H1 (cell line): ENCODE data around the gene FCRLB. TPM values are rescaled to one million over a fixed set of nuclear protein-coding genes. Genes with fewer than 3 reads are reported as not detected.

ENCODE experiments used
- CBX8 ChIP-seq: fragments of 300-800, 300-1000 bp; sonication (generic); IDR thresholded peaks from 2 replicates; pipeline ENCODE4 v1.7.1; 2016; ENCODE audit warnings: low read depth, low read length, borderline replicate concordance
- CHD2 ChIP-seq: IDR thresholded peaks from 2 replicates; pipeline ENCODE4 v1.6.1; 2012; ENCODE audit warnings: low read length, improper control_type of control experiment
- CHD7 ChIP-seq: fragments of 300-600 bp; sonication (generic); IDR thresholded peaks from 2 replicates; pipeline ENCODE4 v1.7.1; 2012; ENCODE audit warnings: low read length, moderate library complexity, mild to moderate bottlenecking, inconsistent platforms; ENCODE audit not compliant: insufficient replicate concordance
- KDM4A ChIP-seq: IDR thresholded peaks from one replicate; pipeline ENCODE4 v1.7.1; 2012; ENCODE audit warnings: low read depth, mild to moderate bottlenecking, moderate library complexity, low read length, inconsistent platforms; ENCODE audit not compliant: severe bottlenecking
- MAFK ChIP-seq: IDR thresholded peaks from 2 replicates; pipeline ENCODE4 v1.6.1; 2012; ENCODE audit warnings: low read depth, mild to moderate bottlenecking, improper control_type of control experiment, low read length
- MAX ChIP-seq: IDR thresholded peaks from 2 replicates; pipeline ENCODE4 v1.6.1; 2012; ENCODE audit warnings: inconsistent platforms
- RAD21 ChIP-seq, 2 experiments: IDR thresholded peaks in 1 of 2; conservative IDR thresholded peaks in 1 of 2; 2 replicates each; pipeline ENCODE4 v1.6.1; 2011; ENCODE audit warnings: low read depth in 2 of 2, low read length in 2 of 2, improper control_type of control experiment in 1 of 2, inconsistent platforms in 1 of 2, mild to moderate bottlenecking in 1 of 2, moderate library complexity in 1 of 2
- TAF7 ChIP-seq: optimal IDR thresholded peaks from 2 replicates; pipeline ENCODE3; 2011; ENCODE audit warnings: low read depth, mild to moderate bottlenecking, inconsistent platforms, low read length, moderate library complexity, borderline replicate concordance
- USF2 ChIP-seq: IDR thresholded peaks from 2 replicates; pipeline ENCODE4 v1.6.1; 2011; ENCODE audit warnings: low read length, improper control_type of control experiment
- ZNF274 ChIP-seq: IDR thresholded peaks from 2 replicates; pipeline ENCODE4 v1.7.0; 2012; ENCODE audit warnings: low read length, borderline replicate concordance; ENCODE audit errors: extremely low read depth
- polyA plus RNA-seq, 7 experiments: library from polyadenylated mRNA; depleted of rRNA in 3 of 7; stranded (reverse) in 5 of 7; unstranded in 2 of 7; fragments of >200 nt in 5 of 7; fragments of 200-250 nt in 2 of 7; gene quantifications; 1 replicate in 5 of 7; 2 replicates in 1 of 7; 4 replicates in 1 of 7; pipeline versions ENCODE4 v1.2.1 to v1.2.3, GENCODE V29; 2011 to 2013; ENCODE audit warnings: missing spikeins in 2 of 7, mixed read lengths in 2 of 7
- total RNA-seq: library from RNA; stranded (reverse); fragmentation: NEBNext Ultra II Directional; extraction: Animal tissue kit (Norgen Biotek cat#: 25700); gene quantifications from 2 replicates; pipeline ENCODE4 v1.2.1, GENCODE V29; 2021

Gene FCRLB
- total and polyA plus RNA-seq, 2 of the 8 experiments (the other 6 are each of a cell fraction or from before 2014, with no cell fraction given) = 0.14 to 0.24 TPM

GRCh38 chr1:161747801-161748200 lies 26.5 kb downstream of the FCRLB start (continued):
- TF ChIP-seq CHD7 (no peak), RAD21 (IDR thresholded peaks at IDR 0.05 in 1 of 2, conservative IDR thresholded peaks at IDR 0.05 in 1 of 2; ENCODE audit: low read depth in 2 of 2, low read length in 2 of 2) (no peak), CHD2 (no peak), CBX8 (no peak), USF2 (no peak), ZNF274 (no peak), KDM4A (no peak), MAX (no peak), MAFK (no peak), TAF7 (no peak)
